H9 (cell line): Measurements from ENCODE around the gene CCDC12. TPM values are rescaled to one million over a fixed set of nuclear protein-coding genes. Genes with fewer than 3 reads are reported as not detected.

ENCODE experiments used
- DNase-seq: peaks from one replicate; pipeline ENCODE4 v3.0.0-alpha.2; 2017
- H2AFZ ChIP-seq: one replicate; pipeline ENCODE4 v1.6.1; 2013; ENCODE audit warnings: mild to moderate bottlenecking, low read length, control low read depth, moderate library complexity
- H2AK5ac ChIP-seq: 2 replicates; pipeline ENCODE4 v1.6.1; 2013; ENCODE audit warnings: low read length, control low read depth, mixed read lengths; ENCODE audit not compliant: insufficient read length
- H2BK120ac ChIP-seq: one replicate; pipeline ENCODE4 v1.6.1; 2013; ENCODE audit warnings: low read depth, mild to moderate bottlenecking, low read length, control low read depth, inconsistent platforms; ENCODE audit not compliant: poor library complexity, severe bottlenecking
- H2BK12ac ChIP-seq: 2 replicates; pipeline ENCODE4 v1.6.1; 2013; ENCODE audit warnings: low read length, control low read depth, mixed read lengths, low read depth; ENCODE audit not compliant: insufficient read length
- H2BK15ac ChIP-seq: 2 replicates; pipeline ENCODE4 v1.6.1; 2013; ENCODE audit warnings: low read depth, low read length, control low read depth
- H2BK20ac ChIP-seq: one replicate; pipeline ENCODE4 v1.6.1; 2013; ENCODE audit warnings: low read depth, mild to moderate bottlenecking, low read length, control low read depth, inconsistent platforms; ENCODE audit not compliant: poor library complexity, severe bottlenecking
- H2BK5ac ChIP-seq: 2 replicates; pipeline ENCODE4 v1.6.1; 2013; ENCODE audit warnings: low read length, control low read depth, mixed read lengths; ENCODE audit not compliant: insufficient read length
- H3K14ac ChIP-seq: 2 replicates; pipeline ENCODE4 v1.6.1; 2013; ENCODE audit warnings: low read length, control low read depth; ENCODE audit not compliant: insufficient read depth
- H3K18ac ChIP-seq: 2 replicates; pipeline ENCODE4 v1.6.1; 2013; ENCODE audit warnings: low read depth, mild to moderate bottlenecking, mixed read lengths, low read length, control low read depth; ENCODE audit not compliant: insufficient read length
- H3K23ac ChIP-seq: 2 replicates; pipeline ENCODE4 v1.6.1; 2013; ENCODE audit warnings: low read length, control low read depth, mixed read lengths, low read depth; ENCODE audit not compliant: insufficient read length
- H3K23me2 ChIP-seq: 2 replicates; pipeline ENCODE4 v1.6.1; 2013; ENCODE audit warnings: low read depth, mild to moderate bottlenecking, mixed read lengths, low read length, control low read depth; ENCODE audit not compliant: insufficient read length, poor library complexity, severe bottlenecking
- H3K27ac ChIP-seq: 2 replicates; pipeline ENCODE4 v1.5.1; 2013; ENCODE audit warnings: low read length, control low read depth, mixed read lengths, low read depth; ENCODE audit not compliant: insufficient read length
- H3K27me3 ChIP-seq: 2 replicates; pipeline ENCODE4 v1.6.1; 2013; ENCODE audit warnings: low read length, control low read depth, inconsistent platforms; ENCODE audit not compliant: insufficient read depth
- H3K4ac ChIP-seq: 2 replicates; pipeline ENCODE4 v1.6.1; 2013; ENCODE audit warnings: low read depth, mild to moderate bottlenecking, control low read depth, inconsistent platforms, low read length, moderate library complexity
- H3K4me1 ChIP-seq: 2 replicates; pipeline ENCODE4 v1.6.1; 2013; ENCODE audit warnings: low read length, control low read depth, inconsistent platforms; ENCODE audit not compliant: insufficient read depth
- H3K4me2 ChIP-seq: 2 replicates; pipeline ENCODE4 v1.6.1; 2013; ENCODE audit warnings: low read length, control low read depth, mixed read lengths; ENCODE audit not compliant: insufficient read length, insufficient read depth
- H3K56ac ChIP-seq: 2 replicates; pipeline ENCODE4 v1.6.1; 2013; ENCODE audit warnings: low read depth, mild to moderate bottlenecking, mixed read lengths, low read length, control low read depth; ENCODE audit not compliant: insufficient read length
- H3K79me1 ChIP-seq: 2 replicates; pipeline ENCODE4 v1.6.1; 2013; ENCODE audit warnings: low read depth, mild to moderate bottlenecking, moderate library complexity, low read length, control low read depth, inconsistent platforms; ENCODE audit not compliant: insufficient read depth, poor library complexity, severe bottlenecking
- H3K79me2 ChIP-seq: 2 replicates; pipeline ENCODE4 v1.6.1; 2013; ENCODE audit warnings: low read length, control low read depth, inconsistent platforms; ENCODE audit not compliant: insufficient read depth
- H3K9ac ChIP-seq: 2 replicates; pipeline ENCODE4 v1.6.1; 2013; ENCODE audit warnings: low read length, control low read depth, mixed read lengths; ENCODE audit not compliant: insufficient read length; ENCODE audit errors: extremely low read depth
- H3K9me3 ChIP-seq: one replicate; pipeline ENCODE4 v1.6.1; 2013; ENCODE audit warnings: low read depth, low read length, inconsistent platforms; ENCODE audit not compliant: control insufficient read depth
- H3T11ph ChIP-seq: one replicate; pipeline ENCODE4 v1.6.1; 2013; ENCODE audit warnings: mild to moderate bottlenecking, low read length, control low read depth, inconsistent platforms
- H4K20me1 ChIP-seq: one replicate; pipeline ENCODE4 v1.6.1; 2013; ENCODE audit not compliant: control insufficient read depth, insufficient read length, insufficient read depth
- H4K5ac ChIP-seq: 2 replicates; pipeline ENCODE4 v1.6.1; 2013; ENCODE audit warnings: low read depth, mild to moderate bottlenecking, mixed read lengths, low read length, control low read depth; ENCODE audit not compliant: insufficient read length
- H4K8ac ChIP-seq: replicated peaks from 2 replicates; pipeline ENCODE4 v1.6.1; 2013; ENCODE audit warnings: low read length, control low read depth, mixed read lengths, low read depth; ENCODE audit not compliant: insufficient read length
- H4K91ac ChIP-seq: 2 replicates; pipeline ENCODE4 v1.6.1; 2013; ENCODE audit warnings: low read depth, mild to moderate bottlenecking, moderate library complexity, mixed read lengths, low read length, control low read depth; ENCODE audit not compliant: insufficient read length
- H3K27ac Mint-ChIP-seq, 3 experiments: 2 replicates in 2 of 3; 3 replicates in 1 of 3; pipeline ENCODE4 v1.8.0; 2020 to 2021; ENCODE audit warnings: mixed read lengths in 3 of 3, mild to moderate bottlenecking in 1 of 3, moderate library complexity in 1 of 3
- H3K27me3 Mint-ChIP-seq: 2 replicates; pipeline ENCODE4 v1.8.0; 2021; ENCODE audit warnings: low read depth, mild to moderate bottlenecking, moderate library complexity, mixed read lengths
- H3K36me3 Mint-ChIP-seq, 3 experiments: 2 replicates in 2 of 3; 3 replicates in 1 of 3; pipeline ENCODE4 v1.8.0; 2020 to 2021; ENCODE audit warnings: low read depth in 3 of 3, mixed read lengths in 3 of 3; ENCODE audit not compliant: insufficient read depth in 1 of 3
- H3K4me1 Mint-ChIP-seq, 2 experiments: 2 replicates each; pipeline ENCODE4 v1.8.0; 2020; ENCODE audit warnings: mixed read lengths in 2 of 2
- H3K4me3 Mint-ChIP-seq, 2 experiments: 2 replicates in 1 of 2; 3 replicates in 1 of 2; pipeline ENCODE4 v1.8.0; 2020 to 2021; ENCODE audit warnings: mild to moderate bottlenecking in 2 of 2, mixed read lengths in 2 of 2, moderate library complexity in 1 of 2
- H3K9me3 Mint-ChIP-seq, 2 experiments: 2 replicates in 1 of 2; 3 replicates in 1 of 2; pipeline ENCODE4 v1.8.0; 2020; ENCODE audit warnings: mild to moderate bottlenecking in 2 of 2, mixed read lengths in 2 of 2, moderate library complexity in 1 of 2
- CTCF ChIP-seq: fragments of 200-600 bp; sonication (generic); conservative IDR thresholded peaks from 3 replicates; pipeline ENCODE4 v1.8.0; 2021; ENCODE audit warnings: antibody characterized with exemption, mild to moderate bottlenecking
- WGBS: extraction: QIAGEN DNeasy Blood & Tissue Kit; methylation state at CpG from one replicate; pipeline ENCODE4 v1.1.7; 2013; ENCODE audit warnings: missing lambda C conversion rate, low lambda C conversion rate, mixed read lengths; ENCODE audit not compliant: insufficient read length; ENCODE audit errors: extremely low coverage; 5-methylcytosine and 5-hydroxymethylcytosine counted together
- total RNA-seq: library from RNA; stranded (reverse); gene quantifications from 2 replicates; pipeline ENCODE4 v1.2.1, GENCODE V29; 2021

The CCDC12 gene
- total RNA-seq, 1 experiment from 2014 or later, result 54.0 TPM

- no peak within 1 kb of the TSS for H2BK20ac ChIP-seq
- H3K79me1 ChIP-seq, result peaks cover 2% of the 10 kb centered on the region
- peak within 1 kb of the TSS; percentile 22 for H3K27ac ChIP-seq
- H3K14ac ChIP-seq, result peak within 1 kb of the TSS; percentile 95
- H3K9ac ChIP-seq, result peak within 1 kb of the TSS; percentile 88
- H2BK12ac ChIP-seq, result no peak within 1 kb of the TSS
- no peak within 1 kb of the TSS for H3T11ph ChIP-seq
- no peak within 1 kb of the TSS for H2AK5ac ChIP-seq
- no peaks in the 10 kb centered on the region for H4K20me1 ChIP-seq
- H3K4ac ChIP-seq, result no peak within 1 kb of the TSS; the same call in 1 of the 2 replicates
- H3K4me1 Mint-ChIP-seq, result peaks cover 37 to 46% of the 10 kb centered on the region in 2 experiments
- H3K27ac Mint-ChIP-seq, result peak within 1 kb of the TSS; percentile 83 to 96 (median 92); a peak in 6 of 7 replicates
- H3K79me2 ChIP-seq, result peaks cover 16% of the 10 kb centered on the region
- peak within 1 kb of the TSS; percentile 71 for H2AFZ ChIP-seq
- H3K23me2 ChIP-seq, result peaks cover 6% of the 10 kb centered on the region
- TF ChIP-seq CTCF, result no peak
- peak within 1 kb of the TSS; percentile 28 for H2BK120ac ChIP-seq
- peaks cover 0 to 3% of the 10 kb centered on the region in 2 experiments; a peak in 1 of 5 replicates for H3K9me3 Mint-ChIP-seq
- peaks cover 4% of the 10 kb centered on the region; the same call in 1 of the 2 replicates for H3K27me3 ChIP-seq
- H3K23ac ChIP-seq, result no peak within 1 kb of the TSS
- peak within 1 kb of the TSS; percentile 87 for H3K4me2 ChIP-seq
- no peak within 1 kb of the TSS for H4K91ac ChIP-seq
- H2BK15ac ChIP-seq, result no peak within 1 kb of the TSS
- DNase-seq, result peak; percentile 96
- H4K5ac ChIP-seq, result peak within 1 kb of the TSS; percentile 44
- no peaks in the 10 kb centered on the region for H3K9me3 ChIP-seq
- H4K8ac ChIP-seq, result no peak within 1 kb of the TSS
- H2BK5ac ChIP-seq, result no peak within 1 kb of the TSS
- peaks cover 7 to 10% (median 8%) of the 10 kb centered on the region in 3 experiments for H3K36me3 Mint-ChIP-seq
- no CpG with 5 or more reads among the region's 73 CpGs for WGBS
- H3K18ac ChIP-seq, result peak within 1 kb of the TSS; percentile 96
- peak within 1 kb of the TSS; percentile 79 to 92 for H3K4me3 Mint-ChIP-seq
- H3K27me3 Mint-ChIP-seq, result peaks cover 3% of the 10 kb centered on the region; the same call in 1 of the 2 replicates
- peaks cover 4% of the 10 kb centered on the region; the same call in 1 of the 2 replicates for H3K4me1 ChIP-seq
- no peak within 1 kb of the TSS for H3K56ac ChIP-seq
Observed at GRCh38 chr3:46978985-46979944, 2.7 kb upstream of the CCDC12 start, which contains the start of gene NBEAL2. NBEAL2 (plus strand) TSS chr3:46979666; CDS start chr3:46979862, 196 bp downstream.
